Endometrium (tissue), 2 donors: ENCODE results near the gene ZSWIM4.

Experiments used
- FAIRE-seq: peaks from 2 replicates; lab custom pipeline; 2012; peaks lifted over from hg19 to GRCh38; lab: Jason Lieb, UNC
- donor health status: control.
- donor health status: control.

The ZSWIM4 gene

DNA sequence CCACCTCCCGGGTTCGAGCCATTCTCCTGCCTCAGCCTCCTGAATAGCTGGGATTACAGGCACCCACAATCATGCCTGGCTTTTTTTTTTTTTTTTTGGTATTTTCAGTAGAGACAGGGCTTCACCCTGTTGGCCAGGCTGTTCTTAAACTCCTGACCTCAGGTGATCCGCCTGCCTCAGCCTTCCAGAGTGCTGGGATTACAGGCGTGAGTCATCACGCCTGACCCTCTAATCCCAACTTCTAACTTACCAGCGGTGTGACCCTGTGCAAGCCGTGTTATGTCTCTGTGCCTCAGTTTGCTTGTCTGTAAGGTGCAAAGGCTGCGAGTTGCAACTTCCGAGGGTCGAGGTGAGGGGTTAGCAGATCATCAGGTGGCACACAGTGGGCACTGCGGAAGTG lies 17.3 kb downstream of the ZSWIM4 start:
- FAIRE-seq = no peak

DNA sequence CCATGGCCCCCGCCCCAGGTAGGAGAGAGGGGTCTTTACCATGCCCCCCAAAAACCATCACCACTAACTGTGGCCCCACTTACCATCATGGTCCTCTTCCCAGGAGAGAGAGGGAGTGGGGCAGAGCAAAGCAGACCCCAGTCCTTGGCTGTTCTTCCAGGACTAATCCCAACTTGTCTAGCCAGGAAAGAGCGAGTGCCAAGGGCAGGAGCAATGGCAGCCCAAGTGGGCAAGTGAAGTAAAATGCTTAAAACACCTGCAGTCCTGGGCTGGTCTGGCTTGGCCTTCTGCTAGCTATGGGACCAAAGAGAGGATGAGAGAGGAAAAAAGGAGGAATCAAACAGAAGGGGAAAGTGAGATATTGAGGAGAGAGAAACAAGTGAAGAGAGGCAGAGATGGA lies 17.9 kb downstream of the ZSWIM4 start:
- no peak for FAIRE-seq

DNA sequence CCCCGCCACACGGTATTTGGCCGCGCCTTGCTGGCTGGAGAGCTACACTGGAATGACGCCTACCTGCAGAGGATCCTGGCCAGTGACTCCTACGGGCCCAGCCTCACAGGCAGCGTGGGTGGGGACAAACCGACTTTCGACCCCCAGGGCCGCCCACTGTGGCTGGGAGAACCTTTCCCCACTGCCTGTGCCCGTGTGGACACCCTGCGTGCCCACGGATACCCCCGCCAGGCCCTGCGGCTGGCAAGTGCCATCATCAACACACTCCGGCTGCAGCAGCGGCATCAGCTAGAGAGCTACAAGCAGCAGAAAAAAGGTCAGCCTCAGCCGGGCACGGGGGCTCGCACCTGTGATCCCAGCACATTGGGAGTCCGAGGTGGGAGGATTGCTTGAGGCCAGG lies 19.3 kb downstream of the ZSWIM4 start:
- FAIRE-seq = no peak

DNA sequence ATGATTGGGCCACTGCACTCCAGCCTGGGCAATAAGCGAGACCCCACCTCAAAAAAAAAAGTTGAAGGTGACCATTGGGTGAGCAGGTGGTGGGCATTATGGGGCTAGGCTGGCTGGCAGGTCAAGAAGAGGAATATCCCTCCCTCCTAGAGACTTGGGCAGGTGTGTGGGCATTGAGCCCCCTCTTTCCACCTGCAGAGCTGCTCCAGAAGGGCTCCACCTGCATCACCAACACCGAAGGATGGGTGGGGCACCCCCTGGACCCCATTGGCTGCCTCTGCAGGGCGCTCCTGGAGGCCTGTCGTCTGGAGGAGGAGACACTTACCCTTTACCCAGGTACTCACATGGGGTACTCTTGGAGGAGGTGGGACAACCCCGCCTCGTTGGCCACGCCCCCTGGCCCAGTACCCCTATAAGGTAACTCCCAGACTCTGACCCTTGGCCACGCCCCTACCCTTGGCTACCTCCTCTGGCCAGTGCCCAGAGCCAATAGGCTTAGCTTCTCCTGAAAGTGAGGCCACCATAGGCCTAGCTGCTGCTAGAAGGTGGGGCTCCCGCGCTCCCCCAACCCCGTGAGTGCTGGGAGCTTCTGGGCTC lies 21.9 kb downstream of the ZSWIM4 start:
- FAIRE-seq = no peak

DNA sequence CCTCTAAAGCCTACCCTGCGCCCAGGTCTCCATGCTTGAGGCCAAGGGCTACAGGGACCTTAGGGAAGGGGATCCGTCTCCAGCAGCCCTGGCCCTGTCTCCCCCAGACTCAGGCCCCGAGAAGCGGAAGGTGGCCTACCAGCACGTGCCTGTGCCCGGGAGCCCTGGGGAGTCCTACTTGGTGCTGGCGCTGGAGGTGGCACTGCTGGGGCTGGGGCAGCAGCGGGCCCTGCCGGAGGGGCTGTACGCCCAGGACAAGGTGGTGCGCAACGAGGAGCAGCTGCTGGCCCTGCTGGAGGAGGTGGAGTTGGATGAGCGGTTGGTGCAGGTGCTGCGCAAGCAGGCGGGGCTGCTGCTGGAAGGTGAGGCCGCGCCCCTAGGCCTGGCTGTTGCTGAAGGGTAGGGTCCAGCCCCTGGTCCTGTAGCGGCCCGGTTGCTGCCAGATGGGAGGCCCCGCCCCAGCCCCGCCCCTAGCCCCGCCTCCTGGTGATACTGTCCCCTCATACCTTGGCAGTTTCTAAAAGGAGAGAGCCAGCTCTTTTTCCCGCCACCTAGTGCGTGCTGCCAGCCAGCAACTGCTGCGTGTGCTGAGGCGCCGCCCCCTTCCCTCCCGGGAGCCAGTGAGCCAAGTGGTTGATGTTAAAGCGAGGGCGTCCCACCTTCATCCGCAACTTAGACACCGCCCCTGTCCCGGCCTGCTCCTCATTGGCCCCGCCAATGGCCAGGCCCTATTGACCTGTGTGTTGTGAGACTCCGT lies 22.6 kb downstream of the ZSWIM4 start:
- no peak for FAIRE-seq

DNA sequence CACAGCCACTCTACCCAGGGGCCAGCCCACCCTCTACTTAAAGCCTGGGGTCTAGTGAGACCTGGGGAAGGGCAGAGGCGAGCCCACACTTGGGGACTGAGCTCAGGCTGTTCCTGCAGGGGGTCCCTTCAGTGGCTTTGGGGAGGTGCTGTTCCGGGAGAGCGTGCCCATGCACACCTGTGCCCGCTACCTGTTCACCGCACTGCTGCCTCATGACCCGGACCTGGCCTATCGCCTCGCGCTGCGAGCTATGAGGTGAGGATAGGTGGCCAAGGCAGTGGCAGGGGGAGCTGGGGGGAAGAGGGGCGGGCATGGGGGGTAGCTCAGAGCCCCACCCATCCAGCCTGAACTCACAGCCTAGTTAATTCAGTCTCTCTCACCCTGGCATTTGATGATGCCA lies 24.0 kb downstream of the ZSWIM4 start:
- no peak for FAIRE-seq

DNA sequence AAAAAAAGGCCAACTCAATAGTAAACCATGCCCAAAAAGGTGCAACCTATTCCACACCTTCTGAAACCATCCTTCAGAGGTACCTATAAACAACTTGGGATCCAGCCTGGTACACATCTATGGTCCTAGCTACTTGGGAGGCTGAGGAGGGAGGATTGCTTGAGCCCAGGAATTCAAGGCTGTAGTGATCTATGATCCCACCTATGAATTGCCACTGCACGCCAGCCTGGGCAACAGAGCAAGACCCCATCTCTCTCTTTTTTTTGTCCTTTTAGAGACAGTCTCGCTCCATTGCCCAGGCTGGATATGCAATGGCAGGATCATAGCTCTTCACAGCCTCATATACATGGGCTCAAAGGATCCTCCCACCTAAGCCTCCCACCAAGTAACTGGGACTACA lies 26.0 kb downstream of the ZSWIM4 start:
- FAIRE-seq = no peak

DNA sequence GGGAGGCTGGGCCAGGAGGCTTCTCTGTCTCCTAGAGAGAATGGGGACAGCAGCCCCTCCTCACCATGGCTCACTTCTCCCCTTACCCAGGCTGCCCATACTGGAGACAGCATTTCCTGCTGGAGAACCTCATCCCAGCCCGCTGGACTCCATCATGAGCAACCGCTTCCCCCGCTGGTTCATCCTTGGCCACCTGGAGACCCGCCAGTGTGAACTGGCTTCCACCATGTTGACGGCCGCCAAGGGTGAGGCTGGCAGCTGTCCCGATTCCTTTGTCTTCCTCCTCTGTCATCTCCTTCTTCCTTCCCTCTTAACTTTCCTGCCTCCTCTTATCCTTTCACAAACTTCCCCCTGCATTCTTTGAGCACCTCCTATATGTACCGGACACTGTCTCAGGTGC lies 28.0 kb downstream of the ZSWIM4 start:
- no peak for FAIRE-seq

DNA sequence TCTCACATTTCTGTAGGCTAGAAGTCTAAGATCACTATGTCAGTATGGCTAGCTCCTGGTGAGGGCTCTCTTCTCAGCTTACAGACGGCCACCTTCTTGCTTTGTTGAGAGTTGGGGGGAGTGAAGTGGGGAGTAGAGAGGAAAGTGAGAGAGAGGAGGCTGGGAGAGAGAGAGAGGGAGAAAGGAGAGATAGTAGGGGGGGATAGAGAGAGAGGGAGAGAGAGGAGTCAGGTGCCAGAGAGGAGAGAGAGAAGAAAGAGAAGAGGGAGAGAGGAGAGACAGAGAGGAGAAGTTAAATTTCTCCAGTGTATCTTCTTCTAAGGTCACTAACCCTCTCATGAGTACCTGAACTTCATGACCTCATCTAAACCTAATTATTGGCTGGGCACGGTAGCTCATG lies 28.7 kb downstream of the ZSWIM4 start:
- FAIRE-seq = no peak

DNA sequence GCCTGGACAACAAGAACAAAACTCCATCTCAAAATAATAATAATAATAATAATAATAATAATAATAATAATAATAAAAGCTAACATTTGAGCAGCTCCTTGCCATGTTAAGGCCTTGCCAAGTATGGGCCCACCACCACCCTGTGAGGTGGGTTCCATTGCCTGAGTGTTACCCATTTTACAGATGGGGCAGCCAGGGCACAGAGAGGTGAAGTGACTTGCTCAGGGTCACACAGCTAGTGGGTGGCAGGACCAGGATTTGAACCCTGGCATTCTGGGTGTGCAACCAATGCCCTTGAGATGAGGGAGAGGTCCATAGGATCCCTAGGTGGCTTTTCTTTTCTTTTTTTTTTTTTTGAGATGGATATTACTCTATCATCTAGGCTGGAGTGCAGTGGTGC lies 29.5 kb downstream of the ZSWIM4 start:
- no peak for FAIRE-seq

DNA sequence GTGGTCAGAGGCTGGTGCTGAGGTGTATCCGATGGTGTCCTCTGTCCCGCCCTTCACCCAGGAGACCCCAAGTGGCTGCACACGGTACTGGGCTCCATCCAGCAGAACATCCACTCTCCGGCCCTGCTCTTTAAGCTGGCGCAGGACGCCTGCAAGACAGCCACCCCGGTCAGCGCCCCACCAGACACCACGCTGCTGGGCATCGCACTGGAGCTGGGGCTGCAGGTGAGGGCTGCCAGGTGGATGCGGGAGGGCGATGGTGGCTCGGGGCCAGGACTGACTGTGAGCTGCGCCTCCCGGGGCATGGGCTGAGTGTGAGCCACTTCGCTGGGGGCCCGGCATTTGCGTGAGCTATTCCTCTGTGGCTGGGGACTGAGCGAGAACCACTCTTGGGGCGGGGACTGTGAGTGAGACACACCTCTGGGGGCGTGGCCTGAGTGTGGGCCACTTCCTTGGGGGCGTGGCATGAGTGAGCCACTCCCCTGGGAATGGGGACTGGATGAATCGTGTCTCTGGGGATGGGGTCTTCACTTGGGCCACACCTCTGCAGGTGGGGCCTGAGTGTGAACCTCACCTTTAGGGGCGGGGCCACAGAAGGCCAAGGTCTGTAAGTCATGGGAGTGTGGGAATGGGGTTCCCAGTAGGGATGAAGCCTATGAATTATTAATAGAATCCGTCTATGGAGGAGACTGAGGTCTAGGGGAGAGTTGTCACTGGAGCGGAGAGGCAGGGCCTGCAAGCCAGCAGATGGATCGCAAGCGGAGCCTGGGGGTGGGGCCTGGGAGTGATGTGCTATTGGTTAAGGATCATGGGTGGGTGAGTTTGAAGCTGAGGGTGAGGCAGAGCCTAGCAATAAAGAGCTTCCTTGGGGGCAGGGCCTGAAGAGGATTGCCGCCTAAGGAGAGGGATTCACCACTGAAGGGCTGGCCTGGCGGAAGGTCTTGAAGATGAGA lies 30.5 kb downstream of the ZSWIM4 start:
- no peak for FAIRE-seq

DNA sequence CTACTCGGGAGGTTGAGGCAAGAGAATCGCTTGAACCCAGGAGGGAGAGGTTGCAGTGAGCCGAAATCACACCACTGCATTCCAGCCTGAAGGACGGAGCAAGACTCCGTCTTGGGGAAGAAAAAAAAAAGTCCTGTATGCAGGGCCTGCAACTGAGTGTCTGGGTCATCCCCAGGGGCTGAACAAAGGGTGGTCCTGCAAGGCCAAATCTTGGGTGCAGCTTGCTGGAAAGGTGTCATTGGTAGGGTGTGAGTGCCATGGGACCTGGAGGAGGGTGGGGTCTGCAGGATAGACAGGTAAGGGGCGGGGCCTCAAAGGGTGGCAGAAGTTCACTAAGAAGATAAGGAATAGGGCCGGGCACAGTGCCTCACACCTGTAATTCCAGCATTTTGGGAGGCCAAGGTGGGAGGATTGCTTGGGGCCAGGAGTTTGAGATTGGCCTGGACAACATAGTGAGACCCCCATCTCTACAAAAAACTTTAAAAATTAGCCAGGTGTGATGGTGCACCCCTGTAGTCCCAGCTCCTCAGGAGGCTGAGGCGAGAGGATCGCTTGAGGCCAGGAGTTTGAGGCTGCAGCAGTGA lies 31.5 kb downstream of the ZSWIM4 start:
- no peak for FAIRE-seq

DNA sequence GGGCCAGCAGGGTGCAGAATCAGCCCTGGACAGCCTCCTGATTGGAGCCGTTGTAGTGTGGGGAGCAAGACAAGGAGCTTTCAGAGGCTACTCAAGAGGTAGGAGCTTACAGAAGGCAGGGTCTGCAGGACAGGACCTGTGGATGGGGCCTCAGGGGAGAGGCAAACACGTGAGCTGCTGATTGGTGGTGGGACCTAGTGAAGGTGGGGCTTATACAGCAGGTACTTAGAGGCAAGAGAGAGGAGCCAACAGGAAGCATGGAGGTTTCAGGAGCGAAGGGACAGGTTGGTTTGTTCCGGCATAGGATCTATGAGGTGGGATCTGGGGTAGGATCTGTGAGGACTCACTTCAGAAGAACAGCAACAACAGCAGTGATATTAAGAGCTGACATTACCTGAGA lies 32.4 kb downstream of the ZSWIM4 start:
- FAIRE-seq = no peak

DNA sequence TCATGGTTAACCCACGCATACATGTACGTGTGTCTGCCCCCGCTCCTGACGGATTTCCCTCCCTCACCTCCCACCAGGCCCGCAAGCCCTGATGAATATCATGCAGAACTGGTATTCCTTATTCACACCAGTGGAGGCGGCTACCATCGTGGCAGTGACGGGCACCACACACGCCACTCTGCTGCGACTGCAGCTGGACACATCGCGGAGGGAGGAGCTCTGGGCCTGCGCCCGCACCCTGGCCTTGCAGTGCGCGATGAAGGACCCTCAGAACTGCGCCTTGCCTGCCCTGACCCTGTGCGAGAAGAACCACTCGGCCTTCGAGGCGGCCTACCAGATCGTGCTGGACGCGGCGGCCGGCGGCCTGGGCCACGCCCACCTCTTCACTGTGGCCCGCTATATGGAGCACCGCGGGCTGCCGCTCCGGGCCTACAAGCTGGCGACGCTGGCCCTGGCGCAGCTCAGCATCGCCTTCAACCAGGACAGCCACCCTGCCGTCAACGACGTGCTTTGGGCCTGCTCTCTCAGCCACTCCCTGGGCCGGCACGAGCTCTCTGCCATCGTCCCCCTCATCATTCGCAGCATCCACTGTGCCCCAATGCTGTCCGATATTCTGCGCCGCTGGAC lies 35.0 kb downstream of the ZSWIM4 start:
- FAIRE-seq = no peak

DNA sequence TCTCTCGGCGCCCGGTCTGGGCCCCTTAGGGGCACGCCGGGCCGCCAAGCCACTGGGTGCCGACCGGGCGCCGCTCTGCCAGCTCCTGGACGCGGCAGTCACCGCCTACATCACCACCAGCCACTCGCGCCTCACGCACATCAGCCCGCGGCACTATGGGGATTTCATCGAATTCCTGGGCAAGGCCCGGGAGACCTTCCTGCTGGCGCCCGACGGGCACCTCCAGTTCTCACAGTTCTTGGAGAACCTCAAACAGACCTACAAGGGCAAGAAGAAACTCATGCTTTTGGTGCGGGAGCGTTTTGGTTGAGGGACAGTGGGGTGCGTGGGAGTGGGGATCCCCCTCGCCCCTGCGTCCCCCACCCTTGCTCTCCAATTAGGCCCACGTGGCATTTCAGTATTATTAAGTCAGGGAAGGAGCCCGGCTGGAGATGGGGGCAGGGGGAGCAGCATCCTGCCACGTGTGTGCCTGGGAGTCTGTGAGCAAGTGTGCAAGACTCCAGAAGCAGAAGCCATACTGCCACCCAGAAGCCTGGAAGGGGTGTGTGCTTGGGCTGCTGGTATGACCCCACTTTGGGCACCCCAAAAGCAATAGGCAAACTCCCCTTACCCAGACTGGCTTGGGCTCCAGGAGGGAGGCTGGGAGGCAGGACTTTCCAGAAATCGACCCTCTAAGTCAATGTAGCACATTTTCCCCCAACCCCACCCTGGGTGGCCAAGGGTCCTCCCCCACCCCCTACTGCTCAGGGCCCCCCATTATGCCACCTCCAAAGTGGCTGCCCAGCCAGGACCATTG lies 35.7 kb downstream of the ZSWIM4 start:
- no peak for FAIRE-seq

DNA sequence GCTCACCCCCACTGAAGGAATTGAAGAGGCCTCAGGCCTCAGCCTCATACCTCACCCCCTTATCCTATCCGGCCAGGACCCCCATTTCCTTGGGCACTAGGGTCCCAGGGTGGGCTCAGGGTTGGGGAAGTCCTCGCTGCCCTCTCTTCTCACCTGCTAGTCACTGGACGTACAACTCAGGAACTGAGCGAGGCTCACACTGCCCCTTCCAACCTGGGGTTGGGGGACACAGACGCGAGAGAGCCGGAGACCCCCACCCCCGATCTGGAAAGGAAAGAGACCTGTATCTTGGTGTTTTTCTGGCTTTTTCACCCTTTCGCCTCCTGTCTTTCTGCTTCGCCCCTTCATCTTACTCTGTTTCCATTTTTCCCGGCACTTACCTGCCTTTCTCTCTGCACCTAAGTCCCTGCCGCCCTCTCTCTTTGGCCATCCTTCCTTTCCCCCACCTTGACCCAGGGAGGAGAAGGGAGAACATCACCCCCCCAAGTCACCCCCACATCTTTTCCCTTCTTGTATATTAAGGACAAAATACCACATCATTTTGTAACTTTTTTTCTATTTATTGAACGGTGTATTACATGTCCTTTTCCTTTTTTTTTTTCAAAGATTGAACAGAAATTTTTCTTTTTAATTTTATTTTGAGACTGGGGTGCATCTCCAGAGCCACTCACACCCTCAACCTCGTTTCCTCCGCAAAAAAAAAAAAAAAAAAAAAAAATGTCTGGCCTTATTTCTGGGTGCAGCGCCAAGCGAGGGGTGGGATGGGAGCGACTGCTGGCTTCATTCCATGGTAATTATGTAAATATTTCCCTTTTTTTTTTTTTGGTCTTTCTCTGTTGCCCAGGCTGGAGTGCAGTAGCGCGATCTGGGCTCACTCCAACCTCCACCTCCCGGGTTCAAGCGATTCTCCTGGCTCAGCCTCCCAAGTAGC lies 36.6 kb downstream of the ZSWIM4 start:
- no peak for FAIRE-seq

DNA sequence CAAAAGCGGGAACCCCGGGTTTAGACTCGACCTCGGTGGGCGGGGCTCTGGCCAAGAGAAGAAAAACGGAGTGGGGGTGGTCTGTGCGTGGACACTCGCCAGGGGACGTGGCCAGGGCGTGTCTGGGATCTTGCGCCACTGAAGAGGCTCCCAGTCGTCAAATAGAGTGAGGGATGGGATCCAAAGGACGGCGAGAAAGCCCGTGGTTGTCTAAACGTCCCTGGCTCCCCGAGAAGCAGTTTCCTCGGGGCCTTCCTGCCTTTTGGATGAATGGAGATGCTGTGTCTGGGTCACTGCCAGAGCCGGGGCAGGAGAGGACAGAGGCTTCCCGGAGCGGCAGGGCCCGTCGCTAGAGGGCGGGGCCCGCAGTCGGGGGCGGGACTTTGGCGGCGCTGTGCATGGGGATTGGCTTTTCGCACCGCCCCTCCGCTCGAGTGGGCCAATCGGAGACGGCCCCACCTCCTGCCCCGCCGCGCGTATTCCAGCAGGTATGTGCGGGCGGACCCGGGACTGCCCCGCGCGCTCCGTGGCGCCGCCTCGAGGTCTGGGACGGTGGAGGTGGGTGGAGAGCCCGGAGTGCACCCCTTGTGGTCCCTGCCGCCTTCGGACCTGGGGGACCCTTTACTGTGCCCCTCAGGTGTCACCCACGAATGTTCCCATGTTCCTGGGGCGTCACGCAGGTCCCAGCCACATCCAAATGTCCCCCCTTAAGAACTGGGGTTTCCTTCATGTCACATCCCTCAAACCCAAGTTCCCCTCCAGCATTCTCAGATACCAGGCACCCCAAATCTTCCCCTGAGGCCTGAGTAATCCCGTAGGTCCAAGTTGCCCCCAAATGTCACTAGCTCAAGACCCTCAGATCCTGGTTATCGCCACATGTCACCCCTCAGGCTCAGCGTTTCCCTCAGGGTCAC lies 38.3 kb downstream of the ZSWIM4 start:
- FAIRE-seq = no peak

DNA sequence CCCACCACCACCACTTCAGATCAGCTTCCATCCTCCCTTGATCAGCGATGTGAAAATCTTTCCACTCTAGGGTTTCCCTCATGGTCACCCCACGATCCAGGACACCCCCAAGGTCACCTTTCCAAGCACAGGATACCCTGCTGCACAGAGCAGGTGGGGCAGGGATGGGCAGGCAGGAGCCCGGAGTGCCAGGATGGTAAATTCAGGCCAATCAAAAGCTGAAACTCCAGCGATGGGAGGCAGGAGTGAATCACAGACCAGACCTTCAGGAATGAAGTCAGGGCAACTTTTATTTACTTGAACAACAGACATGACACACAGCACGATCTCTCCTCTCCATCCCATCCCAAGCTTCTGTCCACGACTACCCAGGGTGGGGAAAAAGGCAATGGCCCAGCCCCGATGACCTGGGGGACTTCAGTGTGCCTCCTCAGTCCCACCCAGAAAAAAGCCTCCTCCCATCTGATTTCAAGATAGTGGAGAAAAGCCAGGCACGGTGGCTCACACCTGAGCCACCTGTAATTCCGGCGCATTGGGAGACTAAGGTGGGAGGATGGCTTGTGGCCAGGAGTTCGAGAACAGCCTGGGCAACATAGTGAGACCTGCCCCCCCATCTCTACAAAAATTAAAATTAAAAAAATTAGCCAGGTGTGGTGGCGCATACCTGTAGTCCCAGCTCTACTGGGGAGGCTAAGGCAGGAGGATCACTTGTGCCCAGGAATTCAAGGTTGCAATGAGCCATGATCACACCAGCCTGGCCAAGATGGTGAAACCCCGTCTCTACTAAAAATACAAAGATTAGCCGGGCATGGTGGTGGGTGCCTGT lies 39.2 kb downstream of the ZSWIM4 start:
- FAIRE-seq = no peak
